ENCODE results near the gene SELENON. TPM values are rescaled to one million over a fixed set of nuclear protein-coding genes. Genes with fewer than 3 reads are reported as not detected.

Gene SELENON
- total and polyA plus RNA-seq, 9 of the 15 experiments (the other 6 are each of a cell fraction or from before 2014, with no cell fraction given), result 0.43 to 26.7 (median 7.0) TPM

GRCh38 chr1:25757151-25757845 is 42.7 kb upstream of the SELENON start:
- CTCF ChIA-PET (ENCODE audit: low intra/inter-chr PET ratio), result no interaction called here
- BruUV-seq (replicated peaks), result no TSS peak
- 4% methylated on average over 11 of the region's 12 CpGs for WGBS (ENCODE audit: insufficient coverage, low coverage, missing lambda C conversion rate)

More at GRCh38 chr1:25757151-25757845, 42.7 kb upstream of the SELENON start:
- no peaks in the 10 kb centered on the region for H3K36me3 ChIP-seq (ENCODE audit: control insufficient read depth, insufficient read depth, low read length)
- H3K4me1 ChIP-seq (replicated peaks in 1 of 2; ENCODE audit: control insufficient read depth in 2 of 2, insufficient read depth in 2 of 2, low read length in 2 of 2), result peaks cover 10 to 12% of the 10 kb centered on the region in 2 experiments
- TF ChIP-seq MEF2A (IDR thresholded peaks at IDR 0.05; ENCODE audit: control insufficient read depth, low read depth, low read length) (no peak), ZNF655 (CRISPR knock-in tag; IDR thresholded peaks at IDR 0.05) (no peak), SMAD4 (CRISPR knock-in tag; conservative IDR thresholded peaks at IDR 0.05) (no peak), TBP (optimal IDR thresholded peaks at IDR 0.05; ENCODE audit: low read depth, low read length) (no peak), TAF9B (IDR thresholded peaks at IDR 0.05; ENCODE audit: partially characterized antibody) (no peak), DACH1 (IDR thresholded peaks at IDR 0.05; ENCODE audit: partially characterized antibody) (no peak), MAFF (IDR thresholded peaks at IDR 0.05; ENCODE audit: low read length) (no peak), NR2C1 (IDR thresholded peaks at IDR 0.05) (no peak), NR2C1 (tag; IDR thresholded peaks at IDR 0.05) (no peak), RBM15 (IDR thresholded peaks at IDR 0.05; ENCODE audit: insufficient read depth, low read length) (no peak), CC2D1A (IDR thresholded peaks at IDR 0.05) (no peak), POLR3A (IDR thresholded peaks at IDR 0.05; ENCODE audit: borderline replicate concordance, extremely low read depth, insufficient read depth, insufficient read length) (no peak), C11orf30 (IDR thresholded peaks at IDR 0.05; ENCODE audit: low read depth) (no peak), BRCA1 (IDR thresholded peaks at IDR 0.05) (no peak), BRCA1 (CRISPR knock-in tag; IDR thresholded peaks at IDR 0.05) (no peak), ZNF766 (CRISPR knock-in tag; conservative IDR thresholded peaks at IDR 0.05) (no peak)
- no peak overlapping the region for H3K9ac ChIP-seq (ENCODE audit: insufficient read depth in 1 of 2, low read depth in 2 of 2, low read length in 2 of 2)
- H3K27ac ChIP-seq (ENCODE audit: extremely low read depth, low read depth, low read length), result no peak overlapping the region
- H3K4me3 ChIP-seq, result no peak overlapping the region
- FAIRE-seq, result no peak
- no peak for ATAC-seq
- no peaks in the 10 kb centered on the region for H3K9me3 ChIP-seq (replicated peaks; ENCODE audit: control insufficient read depth, insufficient read depth, low read depth, low read length)
- intact Hi-C loops (cut with micrococcal nuclease) (no loop called here), in situ Hi-C loops (cut with MboI) (no loop called here)
- POLR2A ChIA-PET, result interaction anchor here (0.5 to 1.9 kb wide), 5 partner anchors 9 to 130 kb away, joined by 3 to 10 read pairs (median 3); no protein-coding TSS in a partner anchor
- no peaks in the 10 kb centered on the region for H3K79me2 ChIP-seq (ENCODE audit: control insufficient read depth, insufficient read depth, low read length)
- peaks cover 57 to 85% of the 10 kb centered on the region in 2 experiments for H3K27me3 ChIP-seq (ENCODE audit: control insufficient read depth in 2 of 2, insufficient read depth in 2 of 2, low read length in 2 of 2)
- H4K20me1 ChIP-seq (replicated peaks; ENCODE audit: control insufficient read depth, insufficient read depth, low read length), result peaks cover 43% of the 10 kb centered on the region
- peaks cover 5% of the 10 kb centered on the region for H3K9me1 ChIP-seq (ENCODE audit: control insufficient read depth, insufficient read depth, low read length)
- H3K4me2 ChIP-seq (ENCODE audit: insufficient read depth, low read length), result no peak overlapping the region
- H2AFZ ChIP-seq (ENCODE audit: low read depth, low read length), result no peak overlapping the region
- no peak for DNase-seq (ENCODE audit: extremely low read depth in 1 of 4, low spot score in 3 of 4)

All from K562 (cell line).